GM06990 (cell line): Measurements from ENCODE around the gene NHS.

ENCODE experiments used
- DNase-seq: peaks from one replicate; pipeline ENCODE4 v3.0.0-alpha.2; 2011; ENCODE audit not compliant: insufficient read length; ENCODE audit errors: extremely low read depth
- H3K27me3 ChIP-seq: replicated peaks from 2 replicates; pipeline ENCODE4 v1.6.0; 2011; ENCODE audit warnings: low read length; ENCODE audit not compliant: control insufficient read depth, insufficient read depth
- H3K36me3 ChIP-seq: 2 replicates; pipeline ENCODE4 v1.5.1; 2011; ENCODE audit warnings: low read length; ENCODE audit not compliant: control insufficient read depth, insufficient read depth
- H3K4me3 ChIP-seq: replicated peaks from 2 replicates; pipeline ENCODE4 v1.5.1; 2011; ENCODE audit warnings: low read depth, mild to moderate bottlenecking, control low read depth, low read length
- CTCF ChIP-seq: IDR thresholded peaks from 2 replicates; pipeline ENCODE4 v1.5.1; 2011; ENCODE audit warnings: low read length, control low read depth, mild to moderate bottlenecking, inconsistent platforms; ENCODE audit not compliant: insufficient read depth, poor library complexity, severe bottlenecking

The NHS gene

GRCh38 chrX:17632942-17633341 lies 257.9 kb downstream of the NHS start:
- no peaks in the 10 kb centered on the region for H3K27me3 ChIP-seq
- H3K4me3 ChIP-seq = peak overlapping the region; percentile 22; the same call in 1 of the 2 replicates
- H3K36me3 ChIP-seq = no peaks in the 10 kb centered on the region
- no peak for DNase-seq
- no peak for TF ChIP-seq CTCF

GRCh38 chrX:17633546-17633945 lies 258.5 kb downstream of the NHS start:
- no peaks in the 10 kb centered on the region for H3K27me3 ChIP-seq
- TF ChIP-seq CTCF = no peak
- H3K4me3 ChIP-seq = peak overlapping the region; percentile 22; the same call in 1 of the 2 replicates
- no peak for DNase-seq
- H3K36me3 ChIP-seq = no peaks in the 10 kb centered on the region

- no peak for DNase-seq
- Histone ChIP-seq H3K4me3 (no peak overlapping the region), H3K36me3 (no peaks in the 10 kb centered on the region), H3K27me3 (no peaks in the 10 kb centered on the region)
- no peak for TF ChIP-seq CTCF
Observed at GRCh38 chrX:17634542-17635207, 259.7 kb downstream of the NHS start.

- Histone ChIP-seq H3K4me3 (no peak overlapping the region), H3K27me3 (no peaks in the 10 kb centered on the region), H3K36me3 (no peaks in the 10 kb centered on the region)
- TF ChIP-seq CTCF = no peak
- no peak for DNase-seq
Observed at GRCh38 chrX:17635231-17635630, 260.2 kb downstream of the NHS start.

- no peaks in the 10 kb centered on the region for H3K36me3 ChIP-seq
- no peak for TF ChIP-seq CTCF
- no peak overlapping the region for H3K4me3 ChIP-seq
- no peak for DNase-seq
- no peaks in the 10 kb centered on the region for H3K27me3 ChIP-seq
Observed at GRCh38 chrX:17637235-17637634, 262.2 kb downstream of the NHS start.

GRCh38 chrX:17638731-17639130 lies 263.7 kb downstream of the NHS start:
- TF ChIP-seq CTCF = no peak
- Histone ChIP-seq H3K27me3 (no peaks in the 10 kb centered on the region), H3K4me3 (no peak overlapping the region), H3K36me3 (no peaks in the 10 kb centered on the region)
- DNase-seq = no peak
